Neutrophil (primary cell): ENCODE data around the gene PLD1.

Experiments
- H3K27ac ChIP-seq: fragments of 200-600 bp; sonication (generic); 2 replicates; pipeline ENCODE4 v1.5.1; 2016; ENCODE audit warnings: mild to moderate bottlenecking, moderate library complexity
- H3K27me3 ChIP-seq: fragments of 200-600 bp; sonication (generic); 2 replicates; pipeline ENCODE4 v1.6.0; 2016; ENCODE audit warnings: mild to moderate bottlenecking
- H3K36me3 ChIP-seq: fragments of 200-600 bp; sonication (generic); 2 replicates; pipeline ENCODE4 v1.5.1; 2017
- H3K4me1 ChIP-seq, 2 experiments: fragments of 200-600 bp in 1 of 2; sonication (generic) in 1 of 2; 1 replicate in 1 of 2; 2 replicates in 1 of 2; pipeline versions ENCODE4 v1.5.1 to v1.6.1; 2013 to 2016; ENCODE audit warnings: low read depth in 1 of 2, low read length in 1 of 2, mild to moderate bottlenecking in 1 of 2, moderate library complexity in 1 of 2; ENCODE audit not compliant: control insufficient read depth in 1 of 2, insufficient read depth in 1 of 2
- H3K4me3 ChIP-seq, 2 experiments: fragments of 200-600 bp in 1 of 2; sonication (generic) in 1 of 2; 1 replicate in 1 of 2; 2 replicates in 1 of 2; pipeline ENCODE4 v1.5.1; 2013 to 2016; ENCODE audit warnings: low read depth in 1 of 2, low read length in 1 of 2, mild to moderate bottlenecking in 1 of 2, moderate library complexity in 1 of 2
- H3K9me3 ChIP-seq: fragments of 200-600 bp; sonication (generic); 2 replicates; pipeline ENCODE4 v1.5.1; 2016
- TF ChIP-seq, protein P1 (sequence below): fragments of 200-600 bp; sonication (generic); IDR thresholded peaks from 2 replicates; pipeline ENCODE4 v1.5.1; 2016; ENCODE audit warnings: antibody characterized with exemption

The PLD1 gene

DNA sequence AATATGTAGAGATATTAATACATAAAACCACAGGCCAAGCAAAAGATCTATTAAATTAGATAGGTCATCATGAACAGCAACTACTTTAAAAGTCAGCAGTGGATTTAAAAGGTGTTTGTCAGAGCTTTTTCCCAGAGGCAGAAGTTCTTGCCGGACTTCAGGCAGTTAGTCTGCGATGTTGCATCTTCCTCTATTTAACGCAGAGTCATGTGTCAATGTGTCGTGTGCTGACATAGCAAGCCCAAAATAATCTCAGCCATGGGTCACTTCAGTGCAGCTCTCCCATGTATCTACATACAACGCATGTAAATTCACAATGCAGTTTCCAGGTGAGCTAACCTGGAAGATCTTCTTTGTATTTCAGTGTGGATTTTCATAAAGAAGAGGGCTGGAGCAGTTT, 24.8 kb upstream of the PLD1 start:
- peaks cover 12 to 15% of the 10 kb centered on the region in 2 experiments for H3K4me1 ChIP-seq
- H3K27me3 ChIP-seq, result no peaks in the 10 kb centered on the region
- H3K4me3 ChIP-seq, result no peak overlapping the region
- TF ChIP-seq, protein P1, sequence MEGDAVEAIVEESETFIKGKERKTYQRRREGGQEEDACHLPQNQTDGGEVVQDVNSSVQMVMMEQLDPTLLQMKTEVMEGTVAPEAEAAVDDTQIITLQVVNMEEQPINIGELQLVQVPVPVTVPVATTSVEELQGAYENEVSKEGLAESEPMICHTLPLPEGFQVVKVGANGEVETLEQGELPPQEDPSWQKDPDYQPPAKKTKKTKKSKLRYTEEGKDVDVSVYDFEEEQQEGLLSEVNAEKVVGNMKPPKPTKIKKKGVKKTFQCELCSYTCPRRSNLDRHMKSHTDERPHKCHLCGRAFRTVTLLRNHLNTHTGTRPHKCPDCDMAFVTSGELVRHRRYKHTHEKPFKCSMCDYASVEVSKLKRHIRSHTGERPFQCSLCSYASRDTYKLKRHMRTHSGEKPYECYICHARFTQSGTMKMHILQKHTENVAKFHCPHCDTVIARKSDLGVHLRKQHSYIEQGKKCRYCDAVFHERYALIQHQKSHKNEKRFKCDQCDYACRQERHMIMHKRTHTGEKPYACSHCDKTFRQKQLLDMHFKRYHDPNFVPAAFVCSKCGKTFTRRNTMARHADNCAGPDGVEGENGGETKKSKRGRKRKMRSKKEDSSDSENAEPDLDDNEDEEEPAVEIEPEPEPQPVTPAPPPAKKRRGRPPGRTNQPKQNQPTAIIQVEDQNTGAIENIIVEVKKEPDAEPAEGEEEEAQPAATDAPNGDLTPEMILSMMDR, result no peak
- H3K36me3 ChIP-seq, result no peaks in the 10 kb centered on the region
- H3K27ac ChIP-seq, result peak overlapping the region; percentile 32
- no peaks in the 10 kb centered on the region for H3K9me3 ChIP-seq

DNA sequence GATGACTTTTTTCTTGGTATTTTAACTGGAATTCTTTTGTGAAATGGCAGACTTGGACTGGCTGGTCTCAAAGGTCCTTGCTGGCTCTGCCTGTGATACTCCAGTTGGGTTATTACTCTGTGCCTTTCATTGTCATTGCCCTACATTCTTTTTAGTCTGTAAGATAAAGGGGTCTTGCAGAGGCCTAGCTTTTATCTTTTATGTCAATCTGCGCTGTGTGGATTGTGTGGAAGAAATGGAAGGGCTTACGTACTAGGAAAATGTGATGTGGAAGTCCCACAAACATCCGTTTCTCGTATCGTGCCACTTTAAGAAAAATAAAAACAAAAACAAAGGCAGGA, 24.1 kb upstream of the PLD1 start:
- H3K4me3 ChIP-seq, result no peak overlapping the region
- peaks cover 19 to 22% of the 10 kb centered on the region in 2 experiments for H3K4me1 ChIP-seq
- TF ChIP-seq, protein P1, result no peak
- H3K9me3 ChIP-seq, result no peaks in the 10 kb centered on the region
- H3K36me3 ChIP-seq, result no peaks in the 10 kb centered on the region
- H3K27ac ChIP-seq, result no peak overlapping the region
- no peaks in the 10 kb centered on the region for H3K27me3 ChIP-seq

DNA sequence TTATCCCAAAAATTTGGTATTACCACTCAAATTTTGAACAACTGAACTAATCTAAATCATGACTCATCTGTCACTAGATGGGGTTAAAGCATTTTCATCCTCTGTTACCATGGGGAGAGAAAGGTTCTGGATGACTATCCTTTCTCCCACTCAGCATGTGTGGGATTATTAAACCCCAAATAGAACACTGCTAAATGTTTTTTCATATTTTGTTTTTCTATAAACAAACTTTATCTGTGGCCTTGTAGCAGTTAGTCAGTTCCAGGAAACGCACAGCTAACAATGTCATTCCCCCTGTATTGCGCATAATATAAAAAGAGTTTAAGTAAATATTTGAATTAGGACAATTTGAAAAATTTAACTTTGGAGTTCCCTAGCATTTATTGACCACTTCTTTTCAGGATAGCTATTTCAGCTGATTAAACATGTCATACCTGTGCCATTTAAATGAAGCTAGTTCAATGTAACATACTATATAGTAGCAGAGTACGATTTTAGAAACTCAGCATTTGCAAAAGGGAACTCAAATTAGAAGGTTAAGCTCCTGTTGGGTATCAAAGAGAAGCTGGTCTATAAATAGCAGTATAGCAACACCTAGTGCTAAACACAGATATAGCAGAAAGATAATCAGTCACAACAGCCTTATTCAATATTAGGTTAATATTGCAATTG, 23.6 kb upstream of the PLD1 start:
- Histone ChIP-seq H3K4me3 (no peak overlapping the region), H3K27ac (no peak overlapping the region), H3K4me1 (peaks cover 24 to 27% of the 10 kb centered on the region in 2 experiments), H3K36me3 (no peaks in the 10 kb centered on the region), H3K9me3 (no peaks in the 10 kb centered on the region), H3K27me3 (no peaks in the 10 kb centered on the region)
- TF ChIP-seq, protein P1, result no peak

DNA sequence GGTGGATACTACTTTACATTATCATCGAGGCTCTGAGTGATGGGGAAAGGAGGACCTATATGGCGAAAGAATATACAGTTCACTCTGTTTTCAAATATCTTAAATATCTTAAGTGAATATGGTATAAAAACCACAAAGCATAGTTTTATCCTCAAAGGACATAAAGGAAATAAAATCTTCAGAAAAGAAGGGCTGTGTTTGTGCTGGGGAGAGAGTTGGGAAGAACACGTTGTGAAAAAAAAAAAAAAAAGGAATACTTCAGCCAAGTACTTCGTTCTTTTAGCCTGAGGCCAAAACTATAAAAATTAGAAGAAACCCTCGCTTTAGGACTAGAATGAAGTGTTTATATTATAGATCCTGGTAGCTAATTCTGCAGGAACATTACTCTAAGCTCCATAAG, 22.7 kb upstream of the PLD1 start:
- H3K27me3 ChIP-seq, result no peaks in the 10 kb centered on the region
- TF ChIP-seq, protein P1, result no peak
- no peak overlapping the region for H3K27ac ChIP-seq
- H3K36me3 ChIP-seq, result no peaks in the 10 kb centered on the region
- H3K4me1 ChIP-seq, result peaks cover 34 to 36% of the 10 kb centered on the region in 2 experiments
- H3K4me3 ChIP-seq, result no peak overlapping the region
- H3K9me3 ChIP-seq, result no peaks in the 10 kb centered on the region

DNA sequence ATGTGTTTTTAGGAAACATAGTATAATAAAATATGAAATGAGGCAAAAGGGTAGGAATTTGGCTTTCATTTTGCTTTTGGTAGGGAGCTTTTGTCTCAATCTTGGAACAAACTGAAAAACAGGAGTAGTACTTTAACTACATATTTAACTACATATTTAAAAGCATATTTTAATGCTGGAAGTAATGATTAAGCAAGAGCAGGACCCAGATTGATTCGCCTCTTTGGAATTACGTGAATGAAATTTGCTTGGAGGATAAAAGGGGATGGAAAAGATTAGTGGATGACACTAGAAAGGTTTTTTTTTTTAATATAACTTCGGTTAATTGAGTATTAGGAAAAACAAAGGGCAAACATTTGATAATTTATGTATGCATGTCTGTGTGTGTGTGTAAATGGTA, 21.7 kb upstream of the PLD1 start:
- TF ChIP-seq, protein P1, result no peak
- H3K27ac ChIP-seq, result no peak overlapping the region

More for the DNA sequence above, 21.7 kb upstream of the PLD1 start:
- H3K4me1 ChIP-seq, result peaks cover 43 to 45% of the 10 kb centered on the region in 2 experiments
- H3K27me3 ChIP-seq, result no peaks in the 10 kb centered on the region
- no peak overlapping the region for H3K4me3 ChIP-seq
- no peaks in the 10 kb centered on the region for H3K36me3 ChIP-seq
- H3K9me3 ChIP-seq, result no peaks in the 10 kb centered on the region
